GM21367 (cell line): Measurements from ENCODE around the gene FZD2.
"Not testable (repeated sequence)": the region's sequence is repeated elsewhere in the genome, so short reads cannot be mapped to it uniquely, and the experiment has no call there.

Source experiments
- ATAC-seq: cut with Tn5 transposase; IDR thresholded peaks from one replicate; pipeline ENCODE4 v1.9.1; 2021; ENCODE audit not compliant: unreplicated experiment

The FZD2 gene

GRCh38 chr17:44575403-44575802 is 18.1 kb downstream of the FZD2 start:
- no peak for ATAC-seq

- ATAC-seq: no peak
These were observed 21.7 kb downstream of the FZD2 start for GRCh38 chr17:44578947-44579346.

- no peak for ATAC-seq
These were observed 24.6 kb downstream of the FZD2 start for GRCh38 chr17:44581868-44582267.

GRCh38 chr17:44584443-44584842 is 27.2 kb downstream of the FZD2 start:
- no peak for ATAC-seq

- no peak for ATAC-seq
These were observed 28.0 kb downstream of the FZD2 start for GRCh38 chr17:44585315-44585714.

- ATAC-seq: no peak
These were observed 30.1 kb downstream of the FZD2 start for GRCh38 chr17:44587339-44587738.

GRCh38 chr17:44589316-44590071 is 32.2 kb downstream of the FZD2 start:
- no peak for ATAC-seq

- ATAC-seq: not testable (repeated sequence)
These were observed 32.8 kb downstream of the FZD2 start for GRCh38 chr17:44590072-44590462.

- ATAC-seq: not testable (repeated sequence)
These were observed 33.5 kb downstream of the FZD2 start for GRCh38 chr17:44590762-44591161.

GRCh38 chr17:44591206-44591605 is 33.9 kb downstream of the FZD2 start:
- ATAC-seq: no peak

GRCh38 chr17:44593156-44593555 is 35.9 kb downstream of the FZD2 start:
- no peak for ATAC-seq

GRCh38 chr17:44595216-44595775 is 38.0 kb downstream of the FZD2 start:
- no peak for ATAC-seq

GRCh38 chr17:44598329-44598728 is 41.0 kb downstream of the FZD2 start:
- no peak for ATAC-seq

GRCh38 chr17:44598932-44599297 is 41.6 kb downstream of the FZD2 start:
- ATAC-seq: no peak

- ATAC-seq: no peak
These were observed 42.3 kb downstream of the FZD2 start for GRCh38 chr17:44599298-44600175.

- ATAC-seq: no peak
These were observed 44.3 kb downstream of the FZD2 start for GRCh38 chr17:44601539-44601938.

GRCh38 chr17:44601973-44602372 is 44.7 kb downstream of the FZD2 start:
- ATAC-seq: no peak

- no peak for ATAC-seq
These were observed 45.1 kb downstream of the FZD2 start for GRCh38 chr17:44602390-44602789.

GRCh38 chr17:44602970-44603369 is 45.7 kb downstream of the FZD2 start:
- ATAC-seq: no peak

- no peak for ATAC-seq
These were observed 47.0 kb downstream of the FZD2 start for GRCh38 chr17:44604116-44604761.

- ATAC-seq: no peak
These were observed 47.6 kb downstream of the FZD2 start for GRCh38 chr17:44604768-44605485.
